ENCODE measurements around the gene TUBGCP4.

DNA sequence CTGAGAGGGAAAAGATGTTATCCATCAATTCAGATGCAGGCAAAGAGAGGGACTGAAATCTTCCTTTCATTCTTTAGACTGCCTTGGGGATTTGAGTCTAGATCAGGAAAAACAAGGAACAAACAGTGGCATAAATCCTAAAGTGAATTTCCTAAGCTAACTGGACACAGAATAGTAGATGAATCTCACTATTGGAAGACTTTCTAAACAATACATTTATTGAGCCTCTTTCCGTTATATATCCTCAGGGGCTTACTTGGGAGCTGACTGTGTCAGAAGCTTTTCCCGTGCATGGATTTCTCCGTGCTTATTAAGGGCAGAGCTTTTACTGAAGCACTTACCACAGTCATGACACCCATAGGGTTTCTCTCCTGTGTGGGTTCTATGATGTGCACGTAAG lies 10.1 kb upstream of the TUBGCP4 start:
- TF ChIP-seq FOSL1 (IDR thresholded peaks at IDR 0.05; ENCODE audit: low read depth), result no peak
- no peak for TF ChIP-seq EZH2 (IDR thresholded peaks at IDR 0.05)
- TF ChIP-seq YY1 (IDR thresholded peaks at IDR 0.05; ENCODE audit: extremely low read depth, insufficient replicate concordance, low read depth, low read length), result no peak
- TF ChIP-seq, protein P1, sequence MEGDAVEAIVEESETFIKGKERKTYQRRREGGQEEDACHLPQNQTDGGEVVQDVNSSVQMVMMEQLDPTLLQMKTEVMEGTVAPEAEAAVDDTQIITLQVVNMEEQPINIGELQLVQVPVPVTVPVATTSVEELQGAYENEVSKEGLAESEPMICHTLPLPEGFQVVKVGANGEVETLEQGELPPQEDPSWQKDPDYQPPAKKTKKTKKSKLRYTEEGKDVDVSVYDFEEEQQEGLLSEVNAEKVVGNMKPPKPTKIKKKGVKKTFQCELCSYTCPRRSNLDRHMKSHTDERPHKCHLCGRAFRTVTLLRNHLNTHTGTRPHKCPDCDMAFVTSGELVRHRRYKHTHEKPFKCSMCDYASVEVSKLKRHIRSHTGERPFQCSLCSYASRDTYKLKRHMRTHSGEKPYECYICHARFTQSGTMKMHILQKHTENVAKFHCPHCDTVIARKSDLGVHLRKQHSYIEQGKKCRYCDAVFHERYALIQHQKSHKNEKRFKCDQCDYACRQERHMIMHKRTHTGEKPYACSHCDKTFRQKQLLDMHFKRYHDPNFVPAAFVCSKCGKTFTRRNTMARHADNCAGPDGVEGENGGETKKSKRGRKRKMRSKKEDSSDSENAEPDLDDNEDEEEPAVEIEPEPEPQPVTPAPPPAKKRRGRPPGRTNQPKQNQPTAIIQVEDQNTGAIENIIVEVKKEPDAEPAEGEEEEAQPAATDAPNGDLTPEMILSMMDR (IDR thresholded peaks at IDR 0.05 in 2 of 3, conservative IDR thresholded peaks at IDR 0.05 in 1 of 3; ENCODE audit: borderline replicate concordance in 1 of 3, insufficient read depth in 1 of 3, low read depth in 2 of 3, low read length in 2 of 3), result no peak
- TF ChIP-seq RAD21 (IDR thresholded peaks at IDR 0.05; ENCODE audit: low read depth), result no peak
- TF ChIP-seq POLR2A (IDR thresholded peaks at IDR 0.05; ENCODE audit: borderline replicate concordance, extremely low read depth, insufficient read depth, insufficient read length), result no peak
- TF ChIP-seq, protein P2, sequence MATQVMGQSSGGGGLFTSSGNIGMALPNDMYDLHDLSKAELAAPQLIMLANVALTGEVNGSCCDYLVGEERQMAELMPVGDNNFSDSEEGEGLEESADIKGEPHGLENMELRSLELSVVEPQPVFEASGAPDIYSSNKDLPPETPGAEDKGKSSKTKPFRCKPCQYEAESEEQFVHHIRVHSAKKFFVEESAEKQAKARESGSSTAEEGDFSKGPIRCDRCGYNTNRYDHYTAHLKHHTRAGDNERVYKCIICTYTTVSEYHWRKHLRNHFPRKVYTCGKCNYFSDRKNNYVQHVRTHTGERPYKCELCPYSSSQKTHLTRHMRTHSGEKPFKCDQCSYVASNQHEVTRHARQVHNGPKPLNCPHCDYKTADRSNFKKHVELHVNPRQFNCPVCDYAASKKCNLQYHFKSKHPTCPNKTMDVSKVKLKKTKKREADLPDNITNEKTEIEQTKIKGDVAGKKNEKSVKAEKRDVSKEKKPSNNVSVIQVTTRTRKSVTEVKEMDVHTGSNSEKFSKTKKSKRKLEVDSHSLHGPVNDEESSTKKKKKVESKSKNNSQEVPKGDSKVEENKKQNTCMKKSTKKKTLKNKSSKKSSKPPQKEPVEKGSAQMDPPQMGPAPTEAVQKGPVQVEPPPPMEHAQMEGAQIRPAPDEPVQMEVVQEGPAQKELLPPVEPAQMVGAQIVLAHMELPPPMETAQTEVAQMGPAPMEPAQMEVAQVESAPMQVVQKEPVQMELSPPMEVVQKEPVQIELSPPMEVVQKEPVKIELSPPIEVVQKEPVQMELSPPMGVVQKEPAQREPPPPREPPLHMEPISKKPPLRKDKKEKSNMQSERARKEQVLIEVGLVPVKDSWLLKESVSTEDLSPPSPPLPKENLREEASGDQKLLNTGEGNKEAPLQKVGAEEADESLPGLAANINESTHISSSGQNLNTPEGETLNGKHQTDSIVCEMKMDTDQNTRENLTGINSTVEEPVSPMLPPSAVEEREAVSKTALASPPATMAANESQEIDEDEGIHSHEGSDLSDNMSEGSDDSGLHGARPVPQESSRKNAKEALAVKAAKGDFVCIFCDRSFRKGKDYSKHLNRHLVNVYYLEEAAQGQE (IDR thresholded peaks at IDR 0.05; ENCODE audit: low read depth), result no peak
- TF ChIP-seq, protein P3, sequence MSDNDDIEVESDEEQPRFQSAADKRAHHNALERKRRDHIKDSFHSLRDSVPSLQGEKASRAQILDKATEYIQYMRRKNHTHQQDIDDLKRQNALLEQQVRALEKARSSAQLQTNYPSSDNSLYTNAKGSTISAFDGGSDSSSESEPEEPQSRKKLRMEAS (IDR thresholded peaks at IDR 0.05), result no peak
- TF ChIP-seq CBX3 (IDR thresholded peaks at IDR 0.05; ENCODE audit: low read depth), result no peak
- TF ChIP-seq, protein P4, sequence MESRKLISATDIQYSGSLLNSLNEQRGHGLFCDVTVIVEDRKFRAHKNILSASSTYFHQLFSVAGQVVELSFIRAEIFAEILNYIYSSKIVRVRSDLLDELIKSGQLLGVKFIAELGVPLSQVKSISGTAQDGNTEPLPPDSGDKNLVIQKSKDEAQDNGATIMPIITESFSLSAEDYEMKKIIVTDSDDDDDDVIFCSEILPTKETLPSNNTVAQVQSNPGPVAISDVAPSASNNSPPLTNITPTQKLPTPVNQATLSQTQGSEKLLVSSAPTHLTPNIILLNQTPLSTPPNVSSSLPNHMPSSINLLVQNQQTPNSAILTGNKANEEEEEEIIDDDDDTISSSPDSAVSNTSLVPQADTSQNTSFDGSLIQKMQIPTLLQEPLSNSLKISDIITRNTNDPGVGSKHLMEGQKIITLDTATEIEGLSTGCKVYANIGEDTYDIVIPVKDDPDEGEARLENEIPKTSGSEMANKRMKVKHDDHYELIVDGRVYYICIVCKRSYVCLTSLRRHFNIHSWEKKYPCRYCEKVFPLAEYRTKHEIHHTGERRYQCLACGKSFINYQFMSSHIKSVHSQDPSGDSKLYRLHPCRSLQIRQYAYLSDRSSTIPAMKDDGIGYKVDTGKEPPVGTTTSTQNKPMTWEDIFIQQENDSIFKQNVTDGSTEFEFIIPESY (IDR thresholded peaks at IDR 0.05; ENCODE audit: extremely low read depth, insufficient replicate concordance, low read length), result no peak
